Measurements from ENCODE around the gene FFAR2. TPM values are rescaled to one million over a fixed set of nuclear protein-coding genes. Genes with fewer than 3 reads are reported as not detected.

FFAR2 gene
- total RNA-seq, 1 experiment from 2014 or later: not detected

DNA sequence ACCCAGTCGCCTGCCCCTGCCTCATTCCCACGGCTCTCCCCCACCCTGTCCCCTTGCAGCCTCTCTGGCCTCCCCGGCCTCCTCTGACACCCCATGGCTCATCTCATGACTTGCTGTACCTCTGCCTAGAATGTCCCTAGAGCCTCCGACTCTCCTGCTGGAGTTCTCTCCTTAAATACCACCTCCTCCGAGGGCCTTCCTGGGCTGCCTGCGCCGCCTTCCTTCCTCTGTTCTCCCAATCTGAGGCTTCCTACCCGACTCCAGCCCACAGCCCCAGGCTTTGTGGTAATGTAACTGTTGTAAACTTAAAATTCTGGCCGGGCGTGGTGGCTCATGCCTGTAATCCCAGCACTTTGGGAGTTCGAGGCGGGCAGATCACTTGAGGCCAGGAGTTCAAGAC is 49.5 kb upstream of the FFAR2 start:
- Mint-ChIP-seq H3K27me3 (ENCODE audit: low read depth) (peaks cover 2% of the 10 kb centered on the region; the same call in 1 of the 2 replicates), H3K4me1 (no peaks in the 10 kb centered on the region), H3K27ac (no peak overlapping the region), H3K36me3 (ENCODE audit: insufficient read depth in 1 of 3, low read depth in 3 of 3) (no peaks in the 10 kb centered on the region), H3K9me3 (no peaks in the 10 kb centered on the region; a peak in 1 of 5 replicates), H3K4me3 (no peak overlapping the region)
- Histone ChIP-seq H3K18ac (ENCODE audit: insufficient read length, low read depth, low read length) (no peak overlapping the region), H2BK120ac (ENCODE audit: low read depth, low read length, poor library complexity, severe bottlenecking) (no peak overlapping the region), H2BK20ac (ENCODE audit: low read depth, low read length, poor library complexity, severe bottlenecking) (no peak overlapping the region), H2BK5ac (ENCODE audit: insufficient read length, low read length) (no peak overlapping the region), H3K4me1 (ENCODE audit: insufficient read depth, low read length) (no peaks in the 10 kb centered on the region), H3K79me2 (ENCODE audit: insufficient read depth, low read length) (no peaks in the 10 kb centered on the region), H4K8ac (replicated peaks; ENCODE audit: insufficient read length, low read depth, low read length) (no peak overlapping the region), H3K23me2 (ENCODE audit: insufficient read length, low read depth, low read length, poor library complexity, severe bottlenecking) (no peaks in the 10 kb centered on the region), H3K27ac (ENCODE audit: insufficient read length, low read depth, low read length) (no peak overlapping the region), H3K27me3 (ENCODE audit: insufficient read depth, low read length) (no peaks in the 10 kb centered on the region), H3K23ac (ENCODE audit: insufficient read length, low read depth, low read length) (no peak overlapping the region), H3K4ac (ENCODE audit: low read depth, low read length) (no peak overlapping the region), H2AK5ac (ENCODE audit: insufficient read length, low read length) (no peak overlapping the region), H2BK12ac (ENCODE audit: insufficient read length, low read depth, low read length) (no peak overlapping the region), H4K91ac (ENCODE audit: insufficient read length, low read depth, low read length) (no peak overlapping the region), H3K9ac (ENCODE audit: extremely low read depth, insufficient read length, low read length) (no peak overlapping the region), H3K4me2 (ENCODE audit: insufficient read depth, insufficient read length, low read length) (no peak overlapping the region), H3T11ph (ENCODE audit: low read length) (no peak overlapping the region), H2AFZ (ENCODE audit: low read length) (no peak overlapping the region), H3K14ac (ENCODE audit: insufficient read depth, low read length) (no peak overlapping the region), H4K5ac (ENCODE audit: insufficient read length, low read depth, low read length) (no peak overlapping the region), H3K9me3 (ENCODE audit: control insufficient read depth, low read depth, low read length) (no peaks in the 10 kb centered on the region), H3K79me1 (ENCODE audit: insufficient read depth, low read depth, low read length, poor library complexity, severe bottlenecking) (no peaks in the 10 kb centered on the region), H3K56ac (ENCODE audit: insufficient read length, low read depth, low read length) (no peak overlapping the region), H4K20me1 (ENCODE audit: control insufficient read depth, insufficient read depth, insufficient read length) (no peaks in the 10 kb centered on the region), H2BK15ac (ENCODE audit: low read depth, low read length) (no peak overlapping the region)
- TF ChIP-seq, protein P1, sequence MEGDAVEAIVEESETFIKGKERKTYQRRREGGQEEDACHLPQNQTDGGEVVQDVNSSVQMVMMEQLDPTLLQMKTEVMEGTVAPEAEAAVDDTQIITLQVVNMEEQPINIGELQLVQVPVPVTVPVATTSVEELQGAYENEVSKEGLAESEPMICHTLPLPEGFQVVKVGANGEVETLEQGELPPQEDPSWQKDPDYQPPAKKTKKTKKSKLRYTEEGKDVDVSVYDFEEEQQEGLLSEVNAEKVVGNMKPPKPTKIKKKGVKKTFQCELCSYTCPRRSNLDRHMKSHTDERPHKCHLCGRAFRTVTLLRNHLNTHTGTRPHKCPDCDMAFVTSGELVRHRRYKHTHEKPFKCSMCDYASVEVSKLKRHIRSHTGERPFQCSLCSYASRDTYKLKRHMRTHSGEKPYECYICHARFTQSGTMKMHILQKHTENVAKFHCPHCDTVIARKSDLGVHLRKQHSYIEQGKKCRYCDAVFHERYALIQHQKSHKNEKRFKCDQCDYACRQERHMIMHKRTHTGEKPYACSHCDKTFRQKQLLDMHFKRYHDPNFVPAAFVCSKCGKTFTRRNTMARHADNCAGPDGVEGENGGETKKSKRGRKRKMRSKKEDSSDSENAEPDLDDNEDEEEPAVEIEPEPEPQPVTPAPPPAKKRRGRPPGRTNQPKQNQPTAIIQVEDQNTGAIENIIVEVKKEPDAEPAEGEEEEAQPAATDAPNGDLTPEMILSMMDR (conservative IDR thresholded peaks at IDR 0.05): no peak
- no CpG with 5 or more reads among the region's 12 CpGs for WGBS (ENCODE audit: extremely low coverage, insufficient read length, low lambda C conversion rate)
- no peak for DNase-seq

Measured in H9 (cell line).